Lower leg skin (tissue), 4 donors: Measurements from ENCODE around the gene IFNE. TPM values are rescaled to one million over a fixed set of nuclear protein-coding genes. Genes with fewer than 3 reads are reported as not detected.

ENCODE experiments used
- DNase-seq, 2 donors: peaks; one replicate each; pipeline ENCODE4 v3.0.0-alpha.2; 2019; ENCODE audit warnings: low spot score in 2 of 2
- H3K4me3 ChIP-seq: fragments of 200-600 bp; sonication (generic); 2 replicates; pipeline ENCODE4 v1.5.1; 2017; ENCODE audit warnings: mild to moderate bottlenecking, low read depth; ENCODE audit not compliant: poor library complexity, severe bottlenecking
- POLR2A ChIP-seq, 2 donors: fragments of 450-650 bp; IDR thresholded peaks; one replicate each; pipeline ENCODE4 v1.6.1; 2016 to 2017; ENCODE audit warnings: antibody characterized with exemption in 2 of 2, mild to moderate bottlenecking in 1 of 2, moderate library complexity in 1 of 2
- WGBS, 2 donors: methylation state at CpG; one replicate each; pipeline ENCODE4 v1.1.5; 2018; 5-methylcytosine and 5-hydroxymethylcytosine counted together
- intact Hi-C: fragments of 100-400 bp; cut with DNase I; formaldehyde crosslinking; loops from one replicate; pipeline ENCODE4 v1.15.0; 2023; ENCODE audit warnings: low total_unique reads
- total RNA-seq, 4 donors: library from RNA; depleted of rRNA; stranded (reverse); fragments of >200 nt; gene quantifications; one replicate each; pipeline ENCODE4 v1.1.0, GENCODE V29; 2016
- TF ChIP-seq, protein P1 (sequence below), 3 donors: fragments of 450-650 bp; IDR thresholded peaks; one replicate each; pipeline ENCODE4 v1.5.1; 2016; ENCODE audit warnings: antibody characterized with exemption in 3 of 3, mild to moderate bottlenecking in 3 of 3, moderate library complexity in 2 of 3

Gene IFNE
- total RNA-seq, 4 donors from 2014 or later, result not detected

DNA sequence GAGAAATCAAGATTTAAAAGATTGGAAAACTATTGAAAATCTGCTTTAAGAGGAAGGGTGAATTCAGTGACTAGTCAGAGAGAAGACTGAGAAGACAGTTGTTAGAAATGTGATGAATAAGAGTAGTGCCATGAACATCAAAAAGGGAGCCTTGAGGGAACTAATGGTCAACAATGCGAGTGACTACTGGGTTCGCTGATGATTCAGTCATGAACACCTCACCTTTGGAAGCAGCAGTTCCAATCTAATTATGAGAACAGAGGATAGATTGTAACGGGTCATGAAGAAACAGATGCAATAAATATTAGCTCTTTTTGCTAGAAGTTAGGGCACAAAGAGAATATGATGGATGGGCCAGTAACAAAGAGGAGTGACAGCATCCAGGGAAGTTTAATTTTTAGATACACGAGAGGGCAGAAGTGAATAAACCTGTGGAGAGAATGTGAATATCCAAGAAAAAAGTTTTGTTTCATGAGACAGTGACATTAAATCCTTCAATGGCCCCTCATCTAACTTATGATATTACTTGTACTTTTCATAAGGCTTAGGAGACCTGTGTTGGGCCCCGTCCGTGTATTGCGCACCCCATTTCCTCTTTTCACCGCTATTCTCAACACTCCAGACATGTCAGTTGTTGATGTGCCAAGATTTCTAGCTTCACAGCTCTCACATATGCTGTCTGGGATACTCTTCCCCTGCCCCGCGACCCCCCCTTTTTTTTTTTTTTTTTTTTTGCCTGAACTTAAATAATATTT lies 23.5 kb upstream of the IFNE start:
- no peak for TF ChIP-seq POLR2A (IDR thresholded peaks at IDR 0.05)
- TF ChIP-seq, protein P1, sequence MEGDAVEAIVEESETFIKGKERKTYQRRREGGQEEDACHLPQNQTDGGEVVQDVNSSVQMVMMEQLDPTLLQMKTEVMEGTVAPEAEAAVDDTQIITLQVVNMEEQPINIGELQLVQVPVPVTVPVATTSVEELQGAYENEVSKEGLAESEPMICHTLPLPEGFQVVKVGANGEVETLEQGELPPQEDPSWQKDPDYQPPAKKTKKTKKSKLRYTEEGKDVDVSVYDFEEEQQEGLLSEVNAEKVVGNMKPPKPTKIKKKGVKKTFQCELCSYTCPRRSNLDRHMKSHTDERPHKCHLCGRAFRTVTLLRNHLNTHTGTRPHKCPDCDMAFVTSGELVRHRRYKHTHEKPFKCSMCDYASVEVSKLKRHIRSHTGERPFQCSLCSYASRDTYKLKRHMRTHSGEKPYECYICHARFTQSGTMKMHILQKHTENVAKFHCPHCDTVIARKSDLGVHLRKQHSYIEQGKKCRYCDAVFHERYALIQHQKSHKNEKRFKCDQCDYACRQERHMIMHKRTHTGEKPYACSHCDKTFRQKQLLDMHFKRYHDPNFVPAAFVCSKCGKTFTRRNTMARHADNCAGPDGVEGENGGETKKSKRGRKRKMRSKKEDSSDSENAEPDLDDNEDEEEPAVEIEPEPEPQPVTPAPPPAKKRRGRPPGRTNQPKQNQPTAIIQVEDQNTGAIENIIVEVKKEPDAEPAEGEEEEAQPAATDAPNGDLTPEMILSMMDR (IDR thresholded peaks at IDR 0.05), result no peak
- no peak for DNase-seq
- intact Hi-C loops, result no loop called here
- WGBS, 2 donors, result 66 to 79% methylated on average over 10 of the region's 10 CpGs
- H3K4me3 ChIP-seq, result no peak overlapping the region

DNA sequence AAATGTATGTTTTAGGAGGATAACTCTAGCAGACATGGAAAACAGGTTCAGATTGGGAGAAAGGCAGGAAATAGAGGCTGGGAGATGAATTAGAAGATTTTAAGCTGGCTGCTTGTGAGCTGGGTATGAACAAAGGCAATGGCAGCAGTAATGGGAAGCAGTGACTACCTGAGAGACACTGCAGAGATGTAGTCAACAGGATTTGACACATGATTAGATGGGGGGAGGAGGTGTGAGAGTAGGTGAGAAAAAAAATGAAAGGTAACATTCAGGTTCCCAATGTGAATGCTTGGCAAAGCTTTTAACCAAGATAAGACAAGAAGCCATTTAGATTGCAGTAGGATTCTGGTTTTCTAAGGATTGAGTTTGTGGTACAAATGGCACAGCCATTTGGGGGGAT lies 22.8 kb upstream of the IFNE start:
- TF ChIP-seq POLR2A (IDR thresholded peaks at IDR 0.05), result no peak
- TF ChIP-seq, protein P1 (IDR thresholded peaks at IDR 0.05), result no peak
- DNase-seq, result no peak
- intact Hi-C loops, result no loop called here
- H3K4me3 ChIP-seq, result no peak overlapping the region

DNA sequence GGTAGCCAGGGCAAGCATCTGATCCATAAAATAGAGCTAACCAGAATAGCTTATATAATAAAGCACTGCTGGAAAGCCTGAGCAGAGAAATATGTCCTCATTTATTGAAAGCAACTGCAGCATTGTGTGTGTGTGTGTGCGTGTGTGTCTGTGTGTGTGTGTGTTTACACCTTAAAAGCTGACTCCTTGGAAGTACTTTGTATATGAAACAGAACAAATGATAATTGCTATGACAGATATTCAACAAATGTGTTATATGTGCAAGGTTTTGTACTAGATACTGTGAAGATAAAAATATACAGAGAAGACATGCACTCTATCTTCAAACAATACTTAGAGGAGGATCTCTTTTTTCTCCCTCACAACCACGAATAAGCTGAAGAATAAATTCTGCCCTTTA lies 22.0 kb upstream of the IFNE start:
- no peak for DNase-seq
- intact Hi-C loops, result no loop called here
- no peak overlapping the region for H3K4me3 ChIP-seq
- WGBS, 2 donors, result 70 to 80% methylated on average over 2 of the region's 2 CpGs
- TF ChIP-seq POLR2A (IDR thresholded peaks at IDR 0.05), result no peak
- TF ChIP-seq, protein P1 (IDR thresholded peaks at IDR 0.05), result no peak

- intact Hi-C loops, result no loop called here
- H3K4me3 ChIP-seq, result no peak overlapping the region
- TF ChIP-seq, protein P1 (IDR thresholded peaks at IDR 0.05), result no peak
- TF ChIP-seq POLR2A (IDR thresholded peaks at IDR 0.05), result no peak
- WGBS, 2 donors, result 35 to 41% methylated on average over 1 of the region's 1 CpG
- no peak for DNase-seq
Observed at GRCh38 chr9:21502586-21502985, 20.5 kb upstream of the IFNE start.

DNA sequence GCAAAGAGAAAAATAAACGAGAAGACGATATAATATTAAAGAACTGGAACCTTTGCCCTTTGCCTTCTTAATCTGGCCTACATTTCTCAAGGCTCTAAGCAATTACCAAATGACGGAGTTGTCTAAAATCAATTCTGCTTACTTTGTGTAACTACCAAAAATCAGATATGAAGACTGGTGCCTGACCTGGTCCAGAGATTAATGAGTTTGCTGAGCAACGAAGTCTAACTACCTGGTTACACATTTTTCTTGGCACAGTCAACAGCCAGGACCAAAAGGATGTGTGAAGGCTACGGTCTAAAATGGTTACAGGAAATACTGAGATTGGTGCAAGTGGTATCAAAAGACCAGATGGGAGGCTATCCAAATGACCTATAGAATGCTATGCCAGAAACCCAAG lies 17.8 kb upstream of the IFNE start:
- TF ChIP-seq POLR2A (IDR thresholded peaks at IDR 0.05), result no peak
- TF ChIP-seq, protein P1 (IDR thresholded peaks at IDR 0.05), result no peak
- intact Hi-C loops, result no loop called here
- H3K4me3 ChIP-seq, result no peak overlapping the region
- no peak for DNase-seq
- 72 to 83% methylated on average over 5 of the region's 5 CpGs for WGBS, 2 donors

DNA sequence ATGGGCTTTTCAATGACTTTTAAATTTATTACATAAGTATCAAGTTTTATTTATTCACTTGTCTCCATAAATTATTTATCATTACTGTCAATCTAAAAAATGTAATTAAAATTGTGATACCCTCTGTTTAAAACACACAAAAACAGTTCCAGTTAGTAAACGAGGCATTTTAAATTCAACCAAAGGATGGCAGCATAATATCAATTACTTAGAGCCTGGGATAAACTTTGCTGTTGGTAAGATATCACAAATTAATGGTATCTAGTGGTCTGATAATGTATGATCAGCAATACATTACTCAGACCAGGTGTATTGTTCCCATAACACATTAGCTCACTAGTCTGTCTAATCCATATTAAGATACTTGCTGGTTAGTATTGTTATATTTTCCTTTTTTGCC lies 9.6 kb upstream of the IFNE start:
- TF ChIP-seq POLR2A (IDR thresholded peaks at IDR 0.05), result no peak
- TF ChIP-seq, protein P1 (IDR thresholded peaks at IDR 0.05), result no peak
- WGBS, 2 donors, result 29 to 35% methylated on average over 1 of the region's 1 CpG
- H3K4me3 ChIP-seq, result no peak overlapping the region
- DNase-seq, result no peak
- intact Hi-C loops, result no loop called here
